KMS-11 (cell line): Measurements from ENCODE around the gene NYNRIN.

Source experiments
- H2AFZ ChIP-seq: fragments of 200-600 bp; sonication (generic); 2 replicates; pipeline ENCODE4 v1.6.1; 2016; ENCODE audit warnings: antibody characterized with exemption, mixed run types, low read depth
- H3K27ac ChIP-seq: fragments of 200-600 bp; sonication (generic); 2 replicates; pipeline ENCODE4 v1.6.1; 2016; ENCODE audit warnings: mild to moderate bottlenecking, mixed run types
- H3K27me3 ChIP-seq: fragments of 200-600 bp; sonication (generic); 2 replicates; pipeline ENCODE4 v1.6.1; 2017; ENCODE audit warnings: mild to moderate bottlenecking, low read depth, mixed run types, moderate library complexity; ENCODE audit not compliant: insufficient read depth
- H3K36me3 ChIP-seq: fragments of 200-600 bp; sonication (generic); 2 replicates; pipeline ENCODE4 v1.6.1; 2017; ENCODE audit warnings: mild to moderate bottlenecking, mixed run types; ENCODE audit not compliant: insufficient read depth
- H3K4me1 ChIP-seq: fragments of 200-600 bp; sonication (generic); 2 replicates; pipeline ENCODE4 v1.6.1; 2016; ENCODE audit warnings: mild to moderate bottlenecking, low read depth, mixed run types; ENCODE audit not compliant: poor library complexity, severe bottlenecking
- H3K4me2 ChIP-seq: fragments of 200-600 bp; sonication (generic); 2 replicates; pipeline ENCODE4 v1.7.0; 2016; ENCODE audit warnings: mild to moderate bottlenecking, mixed run types
- H3K4me3 ChIP-seq: fragments of 200-600 bp; sonication (generic); IDR thresholded peaks from 2 replicates; pipeline ENCODE4 v1.6.1; 2017; ENCODE audit warnings: low read depth, low read length, mixed read lengths; ENCODE audit not compliant: insufficient read depth
- H3K79me2 ChIP-seq: fragments of 200-600 bp; sonication (generic); 2 replicates; pipeline ENCODE4 v1.6.1; 2016; ENCODE audit warnings: low read depth, mixed run types; ENCODE audit not compliant: insufficient read depth
- H3K9ac ChIP-seq: fragments of 200-600 bp; sonication (generic); 2 replicates; pipeline ENCODE4 v1.6.1; 2016; ENCODE audit warnings: mild to moderate bottlenecking, mixed run types
- H4K20me1 ChIP-seq: fragments of 200-600 bp; sonication (generic); 2 replicates; pipeline ENCODE4 v1.6.1; 2016; ENCODE audit warnings: mild to moderate bottlenecking, mixed run types; ENCODE audit not compliant: insufficient read depth
- CTCF ChIP-seq: fragments of 200-600 bp; sonication (generic); conservative IDR thresholded peaks from 2 replicates; pipeline ENCODE4 v1.6.1; 2017; ENCODE audit warnings: low read depth, mild to moderate bottlenecking, antibody characterized with exemption, low read length, moderate library complexity, mixed read lengths

Gene NYNRIN

GRCh38 chr14:24431569-24432258 lies 32.9 kb downstream of the NYNRIN start:
- Histone ChIP-seq H3K4me3 (no peak overlapping the region), H3K27ac (peak overlapping the region; percentile 94)

GRCh38 chr14:24432259-24433131 lies 33.7 kb downstream of the NYNRIN start:
- Histone ChIP-seq H3K9ac (no peak overlapping the region), H3K4me2 (peak overlapping the region; percentile 78; the same call in 1 of the 2 replicates), H3K4me3 (no peak overlapping the region)

More at GRCh38 chr14:24431569-24432258, 32.9 kb downstream of the NYNRIN start:
- peak; percentile 78 for TF ChIP-seq CTCF
- no peaks in the 10 kb centered on the region for H3K79me2 ChIP-seq
- H3K4me2 ChIP-seq = peak overlapping the region; percentile 78
- H3K27me3 ChIP-seq = no peaks in the 10 kb centered on the region
- no peaks in the 10 kb centered on the region for H4K20me1 ChIP-seq
- no peak overlapping the region for H2AFZ ChIP-seq
- H3K9ac ChIP-seq = peak overlapping the region; percentile 87
- H3K4me1 ChIP-seq = peaks cover 17% of the 10 kb centered on the region
- H3K36me3 ChIP-seq = no peaks in the 10 kb centered on the region

GRCh38 chr14:24434036-24434435 lies 35.2 kb downstream of the NYNRIN start:
- no peaks in the 10 kb centered on the region for H3K36me3 ChIP-seq
- H3K4me1 ChIP-seq = peaks cover 17% of the 10 kb centered on the region
- no peaks in the 10 kb centered on the region for H3K27me3 ChIP-seq
- no peak overlapping the region for H2AFZ ChIP-seq
- H4K20me1 ChIP-seq = no peaks in the 10 kb centered on the region
- H3K9ac ChIP-seq = no peak overlapping the region
- no peak overlapping the region for H3K4me2 ChIP-seq
- H3K4me3 ChIP-seq = no peak overlapping the region
- no peak for TF ChIP-seq CTCF
- H3K27ac ChIP-seq = no peak overlapping the region
- H3K79me2 ChIP-seq = no peaks in the 10 kb centered on the region

More at GRCh38 chr14:24432259-24433131, 33.7 kb downstream of the NYNRIN start:
- no peak overlapping the region for H3K27ac ChIP-seq
- no peaks in the 10 kb centered on the region for H3K27me3 ChIP-seq
- no peaks in the 10 kb centered on the region for H3K36me3 ChIP-seq
- H3K79me2 ChIP-seq = no peaks in the 10 kb centered on the region
- TF ChIP-seq CTCF = no peak
- no peaks in the 10 kb centered on the region for H4K20me1 ChIP-seq
- H2AFZ ChIP-seq = no peak overlapping the region
- peaks cover 18% of the 10 kb centered on the region for H3K4me1 ChIP-seq

GRCh38 chr14:24434676-24435075 lies 35.9 kb downstream of the NYNRIN start:
- H3K4me3 ChIP-seq = no peak overlapping the region
- H3K4me1 ChIP-seq = peaks cover 13% of the 10 kb centered on the region
- H3K36me3 ChIP-seq = no peaks in the 10 kb centered on the region
- H3K27me3 ChIP-seq = no peaks in the 10 kb centered on the region
- no peak for TF ChIP-seq CTCF
- no peak overlapping the region for H2AFZ ChIP-seq
- no peak overlapping the region for H3K4me2 ChIP-seq
- no peak overlapping the region for H3K9ac ChIP-seq
- H3K79me2 ChIP-seq = no peaks in the 10 kb centered on the region
- no peak overlapping the region for H3K27ac ChIP-seq
- no peaks in the 10 kb centered on the region for H4K20me1 ChIP-seq
